Peyer's patch (tissue), 4 donors: Measurements from ENCODE around the gene KANSL3. TPM values are rescaled to one million over a fixed set of nuclear protein-coding genes. Genes with fewer than 3 reads are reported as not detected.
"Not testable (repeated sequence)": the region's sequence is repeated elsewhere in the genome, so short reads cannot be mapped to it uniquely, and the experiment has no call there.

ENCODE experiments used
- DNase-seq, 3 donors: peaks; one replicate each; pipeline ENCODE4 v3.0.0-alpha.2; 2017 to 2019
- H3K27ac ChIP-seq, 4 donors: fragments of 200-600 bp; sonication (generic); one replicate each; pipeline ENCODE4 v1.5.1; 2016 to 2019
- H3K27me3 ChIP-seq, 2 donors: fragments of 200-600 bp; sonication (generic); one replicate each; pipeline ENCODE4 v1.5.1; 2019
- H3K36me3 ChIP-seq, 3 donors: fragments of 200-600 bp; sonication (generic); one replicate each; pipeline ENCODE4 v1.5.1; 2016 to 2019
- H3K4me1 ChIP-seq, 4 donors: fragments of 200-600 bp; sonication (generic); one replicate each; pipeline ENCODE4 v1.5.1; 2016 to 2019
- H3K4me3 ChIP-seq, 4 donors: fragments of 200-600 bp; sonication (generic); 1 replicate in 3 of 4; 2 replicates in 1 of 4; pipeline ENCODE4 v1.5.1; 2016 to 2019; ENCODE audit warnings: mild to moderate bottlenecking in 1 of 4
- H3K9me3 ChIP-seq, 4 donors: fragments of 200-600 bp; sonication (generic); one replicate each; pipeline ENCODE4 v1.5.1; 2016 to 2019; ENCODE audit warnings: mild to moderate bottlenecking in 1 of 4
- POLR2A ChIP-seq, 2 donors: fragments of 450-650 bp; IDR thresholded peaks; one replicate each; pipeline ENCODE4 v1.5.1; 2017; ENCODE audit warnings: antibody characterized with exemption in 2 of 2, mild to moderate bottlenecking in 2 of 2, moderate library complexity in 2 of 2
- total RNA-seq, 4 donors: library from RNA; depleted of rRNA; stranded (reverse); fragments of >200 nt; gene quantifications; one replicate each; pipeline ENCODE4 v1.1.0, GENCODE V29; 2016
- TF ChIP-seq, protein P1 (sequence below), 6 experiments: fragments of 450-650 bp in 4 of 6; fragments of 200-600 bp in 2 of 6; sonication (generic) in 1 of 6; IDR thresholded peaks; one replicate each; pipeline ENCODE4 v1.5.1; 2017 to 2019; ENCODE audit warnings: antibody characterized with exemption in 6 of 6, mild to moderate bottlenecking in 3 of 6, moderate library complexity in 1 of 6

KANSL3 gene
- total RNA-seq, 4 donors from 2014 or later: 31.5 to 69.2 (median 59.6) TPM

DNA sequence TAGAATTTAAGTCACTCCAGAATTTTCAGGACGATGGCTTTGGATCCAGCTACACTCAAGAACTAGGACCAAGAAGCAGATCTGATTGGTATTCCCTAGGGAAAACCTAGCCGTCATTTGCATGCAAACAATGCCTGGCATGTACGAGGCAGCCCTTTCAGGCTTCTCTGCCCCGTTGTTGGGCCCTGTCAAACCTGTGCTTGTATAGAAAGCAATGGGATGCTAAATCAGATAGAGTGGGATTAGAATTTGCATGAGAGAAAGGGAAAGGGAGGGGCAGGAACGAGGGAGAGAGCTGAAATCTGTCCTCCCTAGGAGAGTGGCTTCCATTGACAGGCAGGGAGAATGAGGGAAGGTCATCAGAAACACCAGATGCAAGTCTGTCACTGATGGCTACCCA is 73.0 kb downstream of the KANSL3 start:
- Histone ChIP-seq H3K27ac (no peak overlapping the region), H3K36me3 (no peaks in the 10 kb centered on the region), H3K9me3 (no peaks in the 10 kb centered on the region), H3K27me3 (no peaks in the 10 kb centered on the region), H3K4me1 (no peaks in the 10 kb centered on the region), H3K4me3 (no peak overlapping the region)
- no peak for DNase-seq
- TF ChIP-seq, protein P1, sequence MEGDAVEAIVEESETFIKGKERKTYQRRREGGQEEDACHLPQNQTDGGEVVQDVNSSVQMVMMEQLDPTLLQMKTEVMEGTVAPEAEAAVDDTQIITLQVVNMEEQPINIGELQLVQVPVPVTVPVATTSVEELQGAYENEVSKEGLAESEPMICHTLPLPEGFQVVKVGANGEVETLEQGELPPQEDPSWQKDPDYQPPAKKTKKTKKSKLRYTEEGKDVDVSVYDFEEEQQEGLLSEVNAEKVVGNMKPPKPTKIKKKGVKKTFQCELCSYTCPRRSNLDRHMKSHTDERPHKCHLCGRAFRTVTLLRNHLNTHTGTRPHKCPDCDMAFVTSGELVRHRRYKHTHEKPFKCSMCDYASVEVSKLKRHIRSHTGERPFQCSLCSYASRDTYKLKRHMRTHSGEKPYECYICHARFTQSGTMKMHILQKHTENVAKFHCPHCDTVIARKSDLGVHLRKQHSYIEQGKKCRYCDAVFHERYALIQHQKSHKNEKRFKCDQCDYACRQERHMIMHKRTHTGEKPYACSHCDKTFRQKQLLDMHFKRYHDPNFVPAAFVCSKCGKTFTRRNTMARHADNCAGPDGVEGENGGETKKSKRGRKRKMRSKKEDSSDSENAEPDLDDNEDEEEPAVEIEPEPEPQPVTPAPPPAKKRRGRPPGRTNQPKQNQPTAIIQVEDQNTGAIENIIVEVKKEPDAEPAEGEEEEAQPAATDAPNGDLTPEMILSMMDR (IDR thresholded peaks at IDR 0.05): no peak
- TF ChIP-seq POLR2A (IDR thresholded peaks at IDR 0.05): no peak

DNA sequence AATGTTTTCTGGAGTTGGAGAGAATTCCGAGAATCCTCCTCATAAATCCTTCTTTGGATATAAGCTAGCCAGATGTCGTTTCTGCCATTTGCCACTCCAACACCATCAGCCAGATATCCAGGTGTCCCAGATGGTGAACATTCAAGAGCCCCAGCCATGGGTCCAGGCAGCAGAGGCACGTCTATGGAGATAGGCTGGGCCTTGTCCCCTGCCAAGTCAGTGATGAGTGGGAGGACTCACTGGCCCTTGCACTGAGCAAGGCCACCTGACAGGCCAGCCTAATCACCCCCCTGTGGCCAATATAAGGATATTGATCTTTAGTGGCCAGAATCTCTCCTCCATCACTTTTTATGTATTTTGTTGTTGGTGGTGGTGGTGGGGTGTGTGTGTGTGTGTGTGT is 73.5 kb downstream of the KANSL3 start:
- Histone ChIP-seq H3K27me3 (no peaks in the 10 kb centered on the region), H3K4me1 (no peaks in the 10 kb centered on the region), H3K36me3 (no peaks in the 10 kb centered on the region), H3K9me3 (no peaks in the 10 kb centered on the region), H3K4me3 (no peak overlapping the region), H3K27ac (no peak overlapping the region)
- DNase-seq: no peak
- no peak for TF ChIP-seq POLR2A (IDR thresholded peaks at IDR 0.05)
- TF ChIP-seq, protein P1 (IDR thresholded peaks at IDR 0.05): no peak

DNA sequence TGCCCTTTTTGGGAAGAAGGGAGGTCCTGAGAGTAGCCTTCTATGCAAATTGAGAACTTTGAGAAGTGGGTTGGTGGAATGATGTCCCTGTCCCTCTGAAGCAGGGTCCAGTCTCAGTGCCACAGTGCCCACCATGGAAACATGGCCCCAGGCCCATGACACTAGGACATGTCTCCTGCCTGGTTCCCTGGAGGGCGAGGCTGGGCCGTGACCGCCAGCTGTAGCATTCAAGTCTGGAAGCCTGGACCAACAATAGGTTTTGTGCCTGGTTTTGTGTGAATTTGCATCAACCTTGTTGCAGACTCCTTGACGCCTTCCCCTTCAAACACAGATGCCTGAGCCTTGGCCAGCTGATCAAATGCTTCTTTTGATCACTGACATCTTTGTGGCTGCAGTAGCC is 74.1 kb downstream of the KANSL3 start:
- no peak overlapping the region for H3K27ac ChIP-seq
- H3K36me3 ChIP-seq: no peaks in the 10 kb centered on the region
- H3K9me3 ChIP-seq: no peaks in the 10 kb centered on the region
- TF ChIP-seq, protein P1 (IDR thresholded peaks at IDR 0.05): no peak
- no peak for TF ChIP-seq POLR2A (IDR thresholded peaks at IDR 0.05)
- no peaks in the 10 kb centered on the region for H3K27me3 ChIP-seq
- DNase-seq: no peak
- no peaks in the 10 kb centered on the region for H3K4me1 ChIP-seq
- H3K4me3 ChIP-seq: no peak overlapping the region

DNA sequence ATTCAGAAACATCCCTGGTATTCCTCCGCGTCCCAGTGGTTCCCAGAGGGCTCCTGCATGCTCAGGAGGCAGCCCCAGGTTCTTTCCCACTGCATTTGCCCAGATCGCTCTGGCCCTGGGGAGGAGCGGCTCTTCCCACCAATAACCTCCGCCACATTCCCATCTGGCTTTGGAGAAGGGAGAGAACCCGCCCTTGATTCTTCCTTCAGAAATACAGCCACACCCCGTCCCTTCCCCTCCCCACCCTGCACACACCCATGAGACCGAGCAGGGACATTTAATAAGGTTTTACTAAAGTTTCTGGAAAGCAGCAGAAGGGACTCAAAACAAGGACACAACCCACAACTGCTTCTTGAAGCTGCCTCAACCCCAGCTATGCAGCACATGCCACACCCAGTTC is 79.6 kb downstream of the KANSL3 start:
- Histone ChIP-seq H3K4me3 (no peak overlapping the region), H3K27ac (no peak overlapping the region), H3K9me3 (no peaks in the 10 kb centered on the region), H3K36me3 (no peaks in the 10 kb centered on the region), H3K4me1 (peaks cover 0 to 13% (median 2%) of the 10 kb centered on the region in 4 donors), H3K27me3 (no peaks in the 10 kb centered on the region)
- no peak for DNase-seq
- no peak for TF ChIP-seq POLR2A (IDR thresholded peaks at IDR 0.05)
- TF ChIP-seq, protein P1 (IDR thresholded peaks at IDR 0.05): no peak

DNA sequence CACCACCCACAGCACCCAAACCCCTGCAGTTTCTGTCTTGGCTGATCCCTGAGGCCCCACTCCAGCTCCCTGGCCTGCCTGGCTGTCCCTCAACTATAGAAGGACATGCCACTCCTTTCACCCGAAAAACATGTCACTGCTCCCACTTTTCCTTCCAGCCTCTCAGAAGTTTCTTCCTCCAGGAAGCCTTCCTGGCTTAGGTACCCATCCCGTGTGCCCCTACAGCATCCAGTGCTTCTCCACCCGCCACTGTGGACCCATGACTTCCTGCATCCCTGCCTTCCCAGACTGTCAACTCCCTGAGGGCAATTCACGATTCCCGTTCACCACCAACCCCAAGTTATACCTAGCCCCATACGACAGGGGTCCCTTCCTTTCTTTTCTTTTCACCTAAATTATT is 80.1 kb downstream of the KANSL3 start:
- Histone ChIP-seq H3K9me3 (no peaks in the 10 kb centered on the region), H3K27me3 (no peaks in the 10 kb centered on the region), H3K4me3 (no peak overlapping the region), H3K27ac (no peak overlapping the region), H3K4me1 (peaks cover 0 to 13% (median 2%) of the 10 kb centered on the region in 4 donors), H3K36me3 (no peaks in the 10 kb centered on the region)
- TF ChIP-seq, protein P1 (IDR thresholded peaks at IDR 0.05): no peak
- no peak for TF ChIP-seq POLR2A (IDR thresholded peaks at IDR 0.05)
- no peak for DNase-seq

DNA sequence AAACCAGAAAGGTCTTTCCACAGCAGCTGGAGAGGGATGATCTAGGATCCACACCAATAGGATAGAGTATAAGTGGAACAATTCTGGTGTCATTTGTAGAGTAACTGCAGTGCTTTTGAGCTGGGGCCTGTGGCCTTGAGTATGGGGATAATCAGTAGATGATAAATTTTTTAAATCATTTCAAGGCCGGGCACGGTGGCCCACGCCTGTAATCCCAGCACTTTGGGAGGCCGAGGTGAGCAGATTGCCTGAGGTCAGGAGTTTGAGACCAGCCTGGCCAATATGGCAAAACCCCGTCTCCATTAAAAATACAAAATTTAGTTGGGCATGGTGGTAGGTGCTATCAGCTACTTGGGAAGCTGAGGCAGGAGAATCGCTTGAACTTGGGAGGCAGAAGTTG is 80.7 kb downstream of the KANSL3 start:
- DNase-seq, H3K4me3 ChIP-seq, H3K9me3 ChIP-seq, H3K36me3 ChIP-seq, H3K27me3 ChIP-seq: not testable (repeated sequence)
- Histone ChIP-seq H3K4me1 (peaks cover 0 to 13% (median 2%) of the 10 kb centered on the region in 4 donors), H3K27ac (peak overlapping the region in 1 of 4 donors; percentile 49)
